Psoas muscle (tissue), 8 donors: Measurements from ENCODE around the gene TLX1. TPM values are rescaled to one million over a fixed set of nuclear protein-coding genes. Genes with fewer than 3 reads are reported as not detected.

Source experiments
- ATAC-seq, 4 donors: fragments of 200-7000 bp; cut with Tn5 transposase; one replicate each; pipeline ENCODE4 v1.9.1; 2020; ENCODE audit warnings: moderate library complexity in 3 of 4, mild to moderate bottlenecking in 2 of 4
- DNase-seq, 2 donors: peaks; one replicate each; pipeline ENCODE4 v3.0.0-alpha.2; 2020
- H3K27ac ChIP-seq: fragments of 200-600 bp; one replicate; pipeline ENCODE4 v1.8.0; 2022
- H3K27me3 ChIP-seq, 3 donors: fragments of 200-600 bp in 1 of 3; one replicate each; pipeline versions ENCODE4 v1.6.1 to v1.8.0; 2013 to 2022; ENCODE audit warnings: low read length in 2 of 3, mild to moderate bottlenecking in 2 of 3, moderate library complexity in 1 of 3; ENCODE audit not compliant: insufficient read depth in 3 of 3
- H3K36me3 ChIP-seq, 2 donors: fragments of 200-600 bp in 1 of 2; one replicate each; pipeline versions ENCODE4 v1.6.1 to v1.8.0; 2013 to 2022; ENCODE audit warnings: low read depth in 1 of 2, mild to moderate bottlenecking in 1 of 2, moderate library complexity in 1 of 2; ENCODE audit not compliant: insufficient read depth in 1 of 2
- H3K4me1 ChIP-seq: fragments of 200-600 bp; one replicate; pipeline ENCODE4 v1.8.0; 2022
- H3K4me3 ChIP-seq: fragments of 200-600 bp; one replicate; pipeline ENCODE4 v1.8.0; 2022; ENCODE audit warnings: mild to moderate bottlenecking
- H3K9me3 ChIP-seq: fragments of 200-600 bp; one replicate; pipeline ENCODE4 v1.8.0; 2022
- WGBS, 3 donors: extraction: QIAGEN DNeasy Blood & Tissue Kit; methylation state at CpG; one replicate each; pipeline versions ENCODE4 v1.1.6 to v1.1.7; 2013; 5-methylcytosine and 5-hydroxymethylcytosine counted together
- intact Hi-C, 2 donors: fragments of 100-400 bp; cut with DNase I; formaldehyde crosslinking; loops; one replicate each; pipeline versions ENCODE4 v1.11.0 to v1.14.2; 2022
- polyA plus RNA-seq, 3 donors: library from polyadenylated mRNA; stranded (reverse); fragments of 200-250 nt; gene quantifications; one replicate each; pipeline ENCODE4 v1.2.3, GENCODE V29; 2013
- total RNA-seq, 4 donors: library from RNA; stranded (reverse); fragmentation: NEBNext Ultra II Directional in 2 of 4; extraction: Animal tissue kit (Norgen Biotek cat#: 25700) in 2 of 4; gene quantifications; one replicate each; pipeline versions ENCODE4 v1.2.1 to v1.2.4, GENCODE V29; 2021 to 2023
- TF ChIP-seq, protein P1 (sequence below): fragments of 200-600 bp; IDR thresholded peaks from one replicate; pipeline ENCODE4 v1.8.0; 2022; ENCODE audit warnings: antibody characterized with exemption
- donor health status: healthy with polysubstance abuse.
- donor health status: DM: no; HTN: no; CAD: no; lungs with moderate emphysema.
- donor health status: Bipolar disorder and iron deficiency.
- donor health status: healthy.
- donor health status: DM: yes; HTN: yes; CAD: no.
- donor health status: DM: no; HTN: no; CAD: no.
- donor health status: DM: no; HTN: no; CAD: no.
- donor health status: DM: yes; HTN: yes; CAD: no.

The TLX1 gene
- total and polyA plus RNA-seq, 7 donors = not detected

DNA sequence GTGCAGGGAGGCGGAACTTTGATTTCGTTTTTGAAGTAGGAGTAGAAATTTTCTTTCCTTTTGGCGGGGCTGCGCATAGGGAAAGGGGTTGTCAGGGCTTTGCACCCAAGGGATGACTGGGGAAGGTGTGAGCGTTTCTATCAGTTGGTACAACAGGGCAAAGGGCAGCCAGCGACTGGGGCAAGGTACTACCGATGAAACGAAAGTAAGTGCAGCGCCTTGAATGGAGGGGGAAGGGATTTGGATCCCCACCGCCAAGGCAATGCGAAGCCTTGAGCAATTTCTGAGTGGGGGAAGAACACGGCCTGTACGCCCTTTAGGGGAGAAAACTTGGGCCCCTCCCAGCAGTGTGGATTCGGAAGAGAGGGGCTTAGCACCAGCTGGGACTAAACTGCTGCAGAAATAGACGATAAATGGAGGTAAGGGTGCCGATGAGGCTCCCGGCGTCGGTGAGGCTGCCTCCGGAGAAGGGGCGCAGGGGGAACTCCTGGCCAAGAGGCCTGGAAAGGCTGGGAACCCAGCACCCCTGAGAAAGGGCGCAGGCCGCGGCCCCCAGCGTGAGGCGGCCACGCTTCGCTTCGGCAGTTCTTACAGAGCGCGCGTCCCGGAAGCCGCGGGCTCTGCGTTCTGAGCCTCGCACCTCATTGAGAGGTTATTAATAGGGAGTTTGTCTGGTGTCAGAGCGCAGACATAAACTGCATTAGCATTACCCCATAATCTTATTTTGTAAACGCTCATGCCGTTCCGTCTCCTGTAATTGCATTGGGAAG is 10.0 kb upstream of the TLX1 start:
- no peaks in the 10 kb centered on the region for H3K36me3 ChIP-seq
- no peaks in the 10 kb centered on the region for H3K9me3 ChIP-seq
- peak in 1 of 2 donors; percentile 41 for DNase-seq
- ATAC-seq = peak; percentile 19 to 71 (median 57)
- peaks cover 13% of the 10 kb centered on the region for H3K4me1 ChIP-seq
- WGBS, 3 donors = 9% methylated on average over 41 of the region's 41 CpGs
- intact Hi-C loops = no loop called here
- TF ChIP-seq, protein P1, sequence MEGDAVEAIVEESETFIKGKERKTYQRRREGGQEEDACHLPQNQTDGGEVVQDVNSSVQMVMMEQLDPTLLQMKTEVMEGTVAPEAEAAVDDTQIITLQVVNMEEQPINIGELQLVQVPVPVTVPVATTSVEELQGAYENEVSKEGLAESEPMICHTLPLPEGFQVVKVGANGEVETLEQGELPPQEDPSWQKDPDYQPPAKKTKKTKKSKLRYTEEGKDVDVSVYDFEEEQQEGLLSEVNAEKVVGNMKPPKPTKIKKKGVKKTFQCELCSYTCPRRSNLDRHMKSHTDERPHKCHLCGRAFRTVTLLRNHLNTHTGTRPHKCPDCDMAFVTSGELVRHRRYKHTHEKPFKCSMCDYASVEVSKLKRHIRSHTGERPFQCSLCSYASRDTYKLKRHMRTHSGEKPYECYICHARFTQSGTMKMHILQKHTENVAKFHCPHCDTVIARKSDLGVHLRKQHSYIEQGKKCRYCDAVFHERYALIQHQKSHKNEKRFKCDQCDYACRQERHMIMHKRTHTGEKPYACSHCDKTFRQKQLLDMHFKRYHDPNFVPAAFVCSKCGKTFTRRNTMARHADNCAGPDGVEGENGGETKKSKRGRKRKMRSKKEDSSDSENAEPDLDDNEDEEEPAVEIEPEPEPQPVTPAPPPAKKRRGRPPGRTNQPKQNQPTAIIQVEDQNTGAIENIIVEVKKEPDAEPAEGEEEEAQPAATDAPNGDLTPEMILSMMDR = no peak
- H3K4me3 ChIP-seq = peak overlapping the region; percentile 75
- peaks cover 0 to 90% (median 44%) of the 10 kb centered on the region in 3 donors for H3K27me3 ChIP-seq
- H3K27ac ChIP-seq = no peak overlapping the region

DNA sequence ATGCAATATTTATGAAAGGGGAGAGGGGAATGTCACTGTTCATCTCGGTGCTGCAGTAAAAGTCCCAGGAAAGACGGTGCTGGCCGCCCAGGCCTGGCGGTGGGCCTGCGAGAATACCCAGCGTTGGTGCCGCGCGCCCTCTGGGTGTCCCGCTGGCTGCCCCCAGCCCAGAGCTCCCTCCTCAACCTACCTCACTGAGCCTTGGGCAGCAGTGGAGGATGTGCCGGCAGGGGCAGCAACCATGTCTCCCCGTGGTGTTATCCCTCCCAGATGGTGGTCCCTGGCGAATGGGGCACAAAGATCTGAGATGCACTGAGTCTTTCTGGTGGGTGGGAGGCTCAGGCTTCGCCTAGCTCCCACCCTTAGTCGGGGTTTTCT is 9.5 kb upstream of the TLX1 start:
- 9 to 12% (median 12%) methylated on average over 15 of the region's 15 CpGs for WGBS, 3 donors
- peak in 2 of 4 donors; percentile 17 to 28 for ATAC-seq
- Histone ChIP-seq H3K27me3 (peaks cover 0 to 90% (median 44%) of the 10 kb centered on the region in 3 donors), H3K9me3 (no peaks in the 10 kb centered on the region), H3K36me3 (no peaks in the 10 kb centered on the region), H3K4me3 (peak overlapping the region; percentile 75), H3K4me1 (peaks cover 13% of the 10 kb centered on the region), H3K27ac (no peak overlapping the region)
- peak in 1 of 2 donors; percentile 46 for DNase-seq
- TF ChIP-seq, protein P1 = no peak
- intact Hi-C loops = no loop called here

DNA sequence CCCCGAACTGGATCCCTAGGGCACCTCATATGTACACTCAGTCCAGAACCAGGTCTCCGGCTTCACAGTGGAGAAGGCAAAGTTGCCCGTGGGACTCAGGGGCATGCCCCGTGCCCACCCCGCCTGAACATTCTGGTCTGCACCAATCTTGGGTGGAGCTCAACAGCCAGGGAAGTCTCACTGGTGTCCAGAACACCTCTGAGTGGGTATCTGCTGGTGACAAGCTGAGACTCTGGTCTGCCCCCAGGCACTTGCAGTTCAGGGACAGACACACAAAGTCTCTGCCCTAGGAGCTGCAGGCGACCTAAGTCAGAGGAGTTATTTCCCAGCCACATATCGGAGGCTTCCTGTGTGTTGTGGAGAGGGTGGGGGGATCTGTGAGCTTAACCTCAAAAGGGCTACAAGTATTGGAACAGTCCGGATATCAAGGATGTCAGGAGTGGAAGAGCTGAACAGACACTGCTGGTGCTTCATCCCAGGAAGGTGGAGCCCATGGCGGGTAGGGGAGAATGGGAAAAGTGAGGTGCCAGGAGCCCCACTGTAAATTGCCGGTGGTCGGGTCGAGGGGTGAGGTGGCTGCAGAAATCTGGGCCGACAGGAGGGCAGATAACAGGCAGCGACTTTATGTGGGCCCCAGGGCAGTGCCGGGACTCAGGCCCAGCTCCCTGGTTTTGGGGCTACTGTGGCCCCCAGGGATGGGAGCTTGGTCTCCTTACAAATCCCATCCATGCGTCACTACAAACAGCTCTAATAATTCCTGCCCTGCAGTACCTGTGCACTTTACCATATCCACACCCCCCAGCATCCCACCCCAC is 8.6 kb upstream of the TLX1 start:
- peak in 1 of 2 donors; percentile 23 for DNase-seq
- H3K9me3 ChIP-seq = no peaks in the 10 kb centered on the region
- no peaks in the 10 kb centered on the region for H3K36me3 ChIP-seq
- TF ChIP-seq, protein P1 = no peak
- peaks cover 0 to 91% (median 47%) of the 10 kb centered on the region in 3 donors for H3K27me3 ChIP-seq
- H3K4me3 ChIP-seq = peak overlapping the region; percentile 59
- intact Hi-C loops = no loop called here
- H3K4me1 ChIP-seq = peaks cover 13% of the 10 kb centered on the region
- ATAC-seq = no peak
- H3K27ac ChIP-seq = no peak overlapping the region
- 40 to 44% (median 41%) methylated on average over 16 of the region's 16 CpGs for WGBS, 3 donors

DNA sequence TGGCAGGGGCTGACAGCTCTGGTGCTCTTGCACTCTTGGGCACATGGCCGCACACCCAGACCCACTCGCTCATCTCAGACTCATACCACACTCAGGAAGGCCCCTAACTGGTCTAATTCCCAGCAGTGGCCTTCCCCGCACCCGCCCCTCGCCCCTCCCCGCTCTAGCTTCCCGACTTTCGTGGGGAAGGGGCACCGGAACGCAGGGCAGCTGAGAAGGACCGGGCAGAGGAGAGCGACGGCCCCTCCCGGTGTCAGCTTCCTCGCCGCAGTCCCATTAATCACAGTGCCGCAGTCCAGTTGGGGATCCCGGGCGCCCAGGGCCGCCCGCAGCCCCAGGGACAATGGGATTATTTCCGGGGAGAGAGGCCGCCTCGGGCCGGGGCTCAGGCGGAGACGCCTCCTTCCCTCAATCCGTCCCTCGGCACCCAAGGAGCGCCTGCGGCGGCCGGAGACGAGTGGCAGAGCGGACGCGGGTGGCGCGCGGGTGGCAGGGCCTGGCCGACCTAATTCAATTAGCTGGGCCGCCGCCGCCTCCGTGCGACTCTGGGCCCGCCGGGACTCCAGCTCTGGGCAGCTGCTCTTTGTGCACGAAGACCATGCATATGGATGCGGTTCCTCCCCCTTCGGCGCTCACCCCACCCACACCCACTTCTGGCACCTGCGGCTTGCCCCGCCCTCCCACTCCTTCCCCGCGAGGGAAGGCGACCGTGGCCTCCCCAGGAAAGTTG is 7.8 kb upstream of the TLX1 start:
- DNase-seq (peak in 1 of 2 donors; percentile 54), ATAC-seq (peak; percentile 31 to 64 (median 34))
- H3K4me3 ChIP-seq = peak overlapping the region; percentile 59
- H3K27ac ChIP-seq = no peak overlapping the region
- no peaks in the 10 kb centered on the region for H3K36me3 ChIP-seq
- peaks cover 13% of the 10 kb centered on the region for H3K4me1 ChIP-seq
- TF ChIP-seq, protein P1 = no peak
- 1 to 3% (median 3%) methylated on average over 36 to 58 of the region's 58 CpGs for WGBS, 3 donors
- H3K27me3 ChIP-seq = peaks cover 0 to 97% (median 47%) of the 10 kb centered on the region in 3 donors
- no peaks in the 10 kb centered on the region for H3K9me3 ChIP-seq
- intact Hi-C loops = no loop called here
